Aorta (tissue), 5 donors: ENCODE results near the gene ULK4. TPM values are rescaled to one million over a fixed set of nuclear protein-coding genes. Genes with fewer than 3 reads are reported as not detected.
"Not testable (repeated sequence)": the region's sequence is repeated elsewhere in the genome, so short reads cannot be mapped to it uniquely, and the experiment has no call there.

Experiments
- ATAC-seq: fragments of 200-7000 bp; cut with Tn5 transposase; one replicate; pipeline ENCODE4 v1.9.1; 2022; ENCODE audit warnings: moderate library complexity; ENCODE audit not compliant: low FRiP score
- DNase-seq, 2 donors: peaks; one replicate each; pipeline ENCODE4 v3.0.0-alpha.2; 2020
- H3K27ac ChIP-seq, 2 donors: one replicate each; pipeline ENCODE4 v1.5.1; 2013; ENCODE audit warnings: low read length in 2 of 2, mild to moderate bottlenecking in 2 of 2, moderate library complexity in 2 of 2, control low read depth in 1 of 2, inconsistent platforms in 1 of 2, low read depth in 1 of 2
- H3K27me3 ChIP-seq, 2 donors: one replicate each; pipeline ENCODE4 v1.6.1; 2013; ENCODE audit warnings: control low read depth in 1 of 2, low read length in 1 of 2, mild to moderate bottlenecking in 1 of 2, moderate library complexity in 1 of 2; ENCODE audit not compliant: insufficient read depth in 2 of 2, control insufficient read depth in 1 of 2
- H3K36me3 ChIP-seq, 2 donors: one replicate each; pipeline ENCODE4 v1.6.1; 2013; ENCODE audit warnings: control low read depth in 1 of 2, low read length in 1 of 2, mild to moderate bottlenecking in 1 of 2; ENCODE audit not compliant: insufficient read depth in 2 of 2, control insufficient read depth in 1 of 2
- H3K4me1 ChIP-seq, 2 donors: one replicate each; pipeline ENCODE4 v1.6.1; 2013; ENCODE audit warnings: low read length in 2 of 2, control low read depth in 1 of 2, mild to moderate bottlenecking in 1 of 2, moderate library complexity in 1 of 2; ENCODE audit not compliant: insufficient read depth in 2 of 2, control insufficient read depth in 1 of 2
- H3K4me3 ChIP-seq, 2 donors: one replicate each; pipeline ENCODE4 v1.5.1; 2013; ENCODE audit warnings: low read length in 2 of 2, control low read depth in 1 of 2, mild to moderate bottlenecking in 1 of 2
- H3K9me3 ChIP-seq: one replicate; pipeline ENCODE4 v1.6.1; 2013; ENCODE audit warnings: mild to moderate bottlenecking, low read length; ENCODE audit not compliant: control insufficient read depth
- WGBS, 2 donors: extraction: QIAGEN DNeasy Blood & Tissue Kit; methylation state at CpG; one replicate each; pipeline ENCODE4 v1.1.7; 2013; 5-methylcytosine and 5-hydroxymethylcytosine counted together
- intact Hi-C, 2 donors: fragments of 100-400 bp; cut with DNase I; formaldehyde crosslinking; loops; one replicate each; pipeline versions ENCODE4 v1.14.2 to v1.15.0; 2022
- polyA plus RNA-seq, 2 donors: library from polyadenylated mRNA; stranded (reverse); fragments of 200-250 nt; gene quantifications; one replicate each; pipeline ENCODE4 v1.2.3, GENCODE V29; 2013
- total RNA-seq, 2 donors: library from RNA; stranded (reverse); fragmentation: NEBNext Ultra II Directional; extraction: Animal tissue kit (Norgen Biotek cat#: 25700); gene quantifications; one replicate each; pipeline ENCODE4 v1.2.1, GENCODE V29; 2021
- donor health status: healthy with polysubstance abuse.
- donor health status: Bipolar disorder and iron deficiency.
- donor health status: DM: no; HTN: no; CAD: no.
- donor health status: DM: no; HTN: no; CAD: no.
- donor health status: DM: yes; HTN: yes; CAD: no.

Gene ULK4
- total and polyA plus RNA-seq, 4 donors = 1.1 to 15.2 (median 7.5) TPM

- intact Hi-C loops = no loop called here
- H3K27ac ChIP-seq = no peak overlapping the region
- DNase-seq (no peak), ATAC-seq (no peak)
- no peaks in the 10 kb centered on the region for H3K27me3 ChIP-seq
- no peaks in the 10 kb centered on the region for H3K4me1 ChIP-seq
- H3K9me3 ChIP-seq = peaks cover 2% of the 10 kb centered on the region
- WGBS, 2 donors = 90 to 94% methylated on average over 3 of the region's 3 CpGs
- H3K36me3 ChIP-seq = peaks cover 0 to 3% of the 10 kb centered on the region in 2 donors
- H3K4me3 ChIP-seq = no peak overlapping the region
Observed at GRCh38 chr3:41740374-41740886, 221.5 kb downstream of the ULK4 start.

- H3K4me3 ChIP-seq = no peak overlapping the region
- DNase-seq = no peak
- H3K27ac ChIP-seq = no peak overlapping the region
- H3K36me3 ChIP-seq = peaks cover 0 to 3% of the 10 kb centered on the region in 2 donors
- ATAC-seq = no peak
- 97 to 98% methylated on average over 3 of the region's 3 CpGs for whole genome bisulfite sequencing, 2 donors
- intact Hi-C loops = no loop called here
- no peaks in the 10 kb centered on the region for H3K9me3 ChIP-seq
- no peaks in the 10 kb centered on the region for H3K4me1 ChIP-seq
- no peaks in the 10 kb centered on the region for H3K27me3 ChIP-seq
Observed at GRCh38 chr3:41726891-41727290, 235.0 kb downstream of the ULK4 start.

GRCh38 chr3:41717641-41718040 is 244.3 kb downstream of the ULK4 start:
- no peak for DNase-seq
- Histone ChIP-seq H3K9me3 (no peaks in the 10 kb centered on the region), H3K27ac (no peak overlapping the region), H3K36me3 (no peaks in the 10 kb centered on the region), H3K4me1 (no peaks in the 10 kb centered on the region), H3K27me3 (no peaks in the 10 kb centered on the region), H3K4me3 (no peak overlapping the region)
- 86 to 89% methylated on average over 6 of the region's 6 CpGs for WGBS, 2 donors
- intact Hi-C loops = loop anchor here in 1 of 2 donors (10.0 kb wide), 1 partner anchor 1133 kb away; no protein-coding TSS in a partner anchor
- no peak for ATAC-seq

- intact Hi-C loops = loop anchor here in 1 of 2 donors (10.0 kb wide), 1 partner anchor 1132 kb away; no protein-coding TSS in a partner anchor
- DNase-seq = no peak
- Histone ChIP-seq H3K27me3 (no peaks in the 10 kb centered on the region), H3K27ac (no peak overlapping the region), H3K4me3 (no peak overlapping the region), H3K9me3 (no peaks in the 10 kb centered on the region), H3K36me3 (no peaks in the 10 kb centered on the region), H3K4me1 (no peaks in the 10 kb centered on the region)
- 78 to 81% methylated on average over 1 of the region's 1 CpG for WGBS, 2 donors
- no peak for ATAC-seq
Observed at GRCh38 chr3:41716471-41716870, 245.4 kb downstream of the ULK4 start.

- H3K27ac ChIP-seq = no peak overlapping the region
- WGBS, 2 donors = 96 to 97% methylated on average over 3 of the region's 3 CpGs
- H3K9me3 ChIP-seq = no peaks in the 10 kb centered on the region
- no peaks in the 10 kb centered on the region for H3K4me1 ChIP-seq
- DNase-seq (no peak), ATAC-seq (no peak)
- H3K27me3 ChIP-seq = no peaks in the 10 kb centered on the region
- no peak overlapping the region for H3K4me3 ChIP-seq
- peaks cover 0 to 1% of the 10 kb centered on the region in 2 donors for H3K36me3 ChIP-seq
- intact Hi-C loops = loop anchor here in 1 of 2 donors (10.0 kb wide), 1 partner anchor 1131 kb away; no protein-coding TSS in a partner anchor
Observed at GRCh38 chr3:41715376-41715775, 246.5 kb downstream of the ULK4 start.

- intact Hi-C loops = loop anchor here in 1 of 2 donors (10.0 kb wide), 1 partner anchor 1127 kb away; no protein-coding TSS in a partner anchor
- ATAC-seq = no peak
- no peak overlapping the region for H3K27ac ChIP-seq
Observed at GRCh38 chr3:41711651-41712050, 250.3 kb downstream of the ULK4 start.

GRCh38 chr3:41710646-41711388 is 251.1 kb downstream of the ULK4 start:
- DNase-seq (no peak), ATAC-seq (no peak)
- 95% methylated on average over 8 of the region's 8 CpGs for WGBS, 2 donors
- intact Hi-C loops = loop anchor here in 1 of 2 donors (10.0 kb wide), 1 partner anchor 1126 kb away; no protein-coding TSS in a partner anchor
- Histone ChIP-seq H3K4me1 (no peaks in the 10 kb centered on the region), H3K9me3 (no peaks in the 10 kb centered on the region), H3K36me3 (peaks cover 0 to 1% of the 10 kb centered on the region in 2 donors), H3K4me3 (no peak overlapping the region), H3K27ac (no peak overlapping the region), H3K27me3 (no peaks in the 10 kb centered on the region)

More at GRCh38 chr3:41711651-41712050, 250.3 kb downstream of the ULK4 start:
- Histone ChIP-seq H3K9me3 (no peaks in the 10 kb centered on the region), H3K36me3 (peaks cover 0 to 1% of the 10 kb centered on the region in 2 donors), H3K4me1 (no peaks in the 10 kb centered on the region), H3K27me3 (no peaks in the 10 kb centered on the region), H3K4me3 (no peak overlapping the region)
- no peak for DNase-seq

GRCh38 chr3:41709213-41709612 is 252.7 kb downstream of the ULK4 start:
- H3K27ac ChIP-seq, H3K9me3 ChIP-seq, ATAC-seq, DNase-seq, intact Hi-C loops, H3K4me1 ChIP-seq, H3K4me3 ChIP-seq, H3K27me3 ChIP-seq, H3K36me3 ChIP-seq: not testable (repeated sequence)
- 97 to 98% methylated on average over 8 of the region's 8 CpGs for WGBS, 2 donors

GRCh38 chr3:41708176-41708575 is 253.7 kb downstream of the ULK4 start:
- Histone ChIP-seq H3K4me1 (no peaks in the 10 kb centered on the region), H3K9me3 (no peaks in the 10 kb centered on the region), H3K27me3 (no peaks in the 10 kb centered on the region), H3K36me3 (peaks cover 0 to 1% of the 10 kb centered on the region in 2 donors), H3K27ac (no peak overlapping the region), H3K4me3 (no peak overlapping the region)
- DNase-seq (no peak), ATAC-seq (no peak)
- intact Hi-C loops = no loop called here
- WGBS, 2 donors = 45 to 60% methylated on average over 2 of the region's 2 CpGs
